GM10266 (cell line): ENCODE data around the gene SMIM45.

Experiments
- DNase-seq: peaks from one replicate; pipeline ENCODE4 v3.0.0; 2012; ENCODE audit errors: extremely low spot score
- TF ChIP-seq, protein P1 (sequence below): IDR thresholded peaks from 2 replicates; pipeline ENCODE4 v1.5.1; 2012; ENCODE audit warnings: mild to moderate bottlenecking, low read depth; ENCODE audit not compliant: control insufficient read depth, insufficient read depth; ENCODE audit errors: missing control alignments

SMIM45 gene

GRCh38 chr22:41908411-41909309 is 43.3 kb upstream of the SMIM45 start:
- peak; percentile 54 for DNase-seq
- TF ChIP-seq, protein P1, sequence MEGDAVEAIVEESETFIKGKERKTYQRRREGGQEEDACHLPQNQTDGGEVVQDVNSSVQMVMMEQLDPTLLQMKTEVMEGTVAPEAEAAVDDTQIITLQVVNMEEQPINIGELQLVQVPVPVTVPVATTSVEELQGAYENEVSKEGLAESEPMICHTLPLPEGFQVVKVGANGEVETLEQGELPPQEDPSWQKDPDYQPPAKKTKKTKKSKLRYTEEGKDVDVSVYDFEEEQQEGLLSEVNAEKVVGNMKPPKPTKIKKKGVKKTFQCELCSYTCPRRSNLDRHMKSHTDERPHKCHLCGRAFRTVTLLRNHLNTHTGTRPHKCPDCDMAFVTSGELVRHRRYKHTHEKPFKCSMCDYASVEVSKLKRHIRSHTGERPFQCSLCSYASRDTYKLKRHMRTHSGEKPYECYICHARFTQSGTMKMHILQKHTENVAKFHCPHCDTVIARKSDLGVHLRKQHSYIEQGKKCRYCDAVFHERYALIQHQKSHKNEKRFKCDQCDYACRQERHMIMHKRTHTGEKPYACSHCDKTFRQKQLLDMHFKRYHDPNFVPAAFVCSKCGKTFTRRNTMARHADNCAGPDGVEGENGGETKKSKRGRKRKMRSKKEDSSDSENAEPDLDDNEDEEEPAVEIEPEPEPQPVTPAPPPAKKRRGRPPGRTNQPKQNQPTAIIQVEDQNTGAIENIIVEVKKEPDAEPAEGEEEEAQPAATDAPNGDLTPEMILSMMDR = no peak

GRCh38 chr22:41909310-41910049 is 42.5 kb upstream of the SMIM45 start:
- TF ChIP-seq, protein P1 = no peak
- no peak for DNase-seq

DNA sequence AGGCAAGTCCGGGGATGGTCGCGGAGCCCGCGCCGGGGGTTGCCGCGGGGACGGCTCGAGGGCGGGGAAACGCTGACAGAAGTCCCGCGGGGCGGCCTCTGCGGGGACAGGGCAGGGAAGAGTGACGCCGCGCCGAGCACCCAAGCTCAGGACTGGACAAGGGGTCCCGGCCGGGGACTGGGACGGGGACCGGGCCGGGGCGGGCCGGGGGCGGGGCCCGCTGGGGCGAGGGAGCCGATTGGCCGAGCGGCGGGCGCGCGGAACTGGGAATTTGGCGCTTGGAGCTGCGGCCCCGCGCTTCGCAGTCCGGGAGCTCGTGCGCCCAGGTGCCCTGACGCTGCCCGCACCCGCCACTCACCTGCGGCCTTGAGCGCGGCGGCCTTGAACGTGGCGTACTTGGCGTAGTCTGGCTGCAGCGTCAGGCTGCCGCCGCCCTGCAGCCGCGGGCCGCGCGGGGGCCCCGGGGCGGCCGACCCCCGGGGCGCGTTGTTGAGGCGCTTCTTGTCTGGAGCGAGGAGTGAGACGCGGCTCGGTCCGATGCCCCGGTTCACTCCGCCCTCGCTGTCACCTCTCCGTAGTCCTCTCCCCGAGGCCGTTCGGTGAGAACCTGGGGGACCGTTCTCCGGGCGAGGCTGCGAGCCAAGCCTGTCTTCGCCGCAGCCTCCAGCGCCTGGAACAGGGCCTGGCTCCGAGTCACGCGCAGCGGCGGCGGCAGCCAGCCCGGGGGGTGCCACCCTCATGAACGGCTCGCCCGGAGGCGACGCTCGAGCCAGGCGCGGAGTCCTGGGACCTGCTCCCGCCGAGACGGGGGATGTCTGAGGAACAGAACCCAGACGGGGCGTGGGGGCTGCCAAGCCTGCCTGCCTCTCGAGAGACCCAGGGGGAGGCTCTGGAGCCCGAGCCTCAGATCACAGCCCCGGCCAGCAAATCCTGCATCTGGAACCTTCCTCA is 41.6 kb upstream of the SMIM45 start:
- TF ChIP-seq, protein P1 = no peak
- DNase-seq = peak; percentile 66

DNA sequence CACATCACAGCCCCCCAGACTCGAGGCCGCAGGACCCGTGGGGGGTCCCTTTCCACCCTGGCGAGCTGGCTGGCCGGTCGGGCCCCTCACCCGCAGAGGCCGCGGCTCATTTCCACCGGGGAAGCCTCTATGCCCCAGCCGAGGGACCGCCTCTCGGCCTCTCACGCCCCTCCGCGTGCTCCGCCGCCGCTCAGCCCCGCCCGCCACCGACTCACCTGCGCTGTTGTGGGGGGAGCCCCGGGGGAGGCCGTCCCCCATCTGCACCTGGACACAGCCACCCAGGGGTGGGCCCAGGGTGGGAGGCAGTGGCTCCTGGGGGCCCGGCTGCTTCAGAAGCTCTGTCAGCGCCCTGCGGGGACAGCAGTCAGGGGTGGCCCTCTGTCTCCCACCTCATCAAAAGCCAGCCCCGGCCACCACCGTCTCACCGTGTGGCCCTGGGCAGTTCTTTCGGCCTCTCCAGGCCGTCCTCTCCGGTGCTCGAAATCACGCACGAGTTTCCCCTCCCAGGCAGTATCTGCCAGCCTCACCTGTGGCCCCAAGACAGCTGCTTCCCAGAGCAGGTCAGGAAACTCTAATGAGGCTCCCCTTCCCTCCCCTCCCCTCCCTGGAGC is 40.8 kb upstream of the SMIM45 start:
- peak; percentile 47 for DNase-seq
- TF ChIP-seq, protein P1 = no peak

DNA sequence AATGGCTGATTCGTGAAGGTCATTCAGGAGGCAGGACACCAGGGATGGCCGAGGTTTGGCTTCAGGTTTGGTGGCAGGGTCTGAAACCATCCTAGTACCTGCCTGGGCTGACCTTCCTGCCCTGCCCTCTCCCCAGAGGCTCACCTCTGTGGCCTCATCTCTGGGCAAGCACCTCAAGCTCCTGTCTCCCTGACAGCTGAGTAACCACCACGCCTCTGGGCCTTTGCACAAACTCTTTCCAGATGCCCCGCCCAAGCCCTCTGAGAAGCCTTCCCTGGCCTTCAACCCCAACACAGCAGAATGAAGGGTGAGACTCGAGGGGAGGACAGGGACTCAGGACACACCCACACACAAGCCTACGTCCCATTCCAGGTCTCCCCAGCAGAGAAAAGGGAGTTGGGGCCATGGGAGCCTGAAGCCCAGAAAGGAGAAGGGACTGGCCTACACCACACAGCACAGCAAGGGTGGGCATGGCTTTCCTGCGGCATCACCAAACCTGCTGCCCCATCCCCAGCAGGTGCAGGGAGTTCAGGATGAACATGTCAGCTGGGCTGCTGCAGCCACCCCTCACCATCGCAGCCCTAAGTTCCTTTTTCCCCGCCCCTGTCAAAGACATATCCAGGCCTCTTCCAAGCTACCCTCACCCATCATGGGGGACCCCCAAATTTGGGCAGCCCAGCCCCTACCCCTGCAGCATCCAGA is 39.5 kb upstream of the SMIM45 start:
- TF ChIP-seq, protein P1 = no peak
- DNase-seq = peak; percentile 41
